Stimulated activated CD4-positive, alpha-beta T cell treated with anti-CD3 and anti-CD28 coated beads, Interleukin-12 subunit alpha, Interleukin-12 subunit beta, amount 100 ng/mL, for 48 hours (primary cell): ENCODE data around the gene CP.

Experiments used
- DNase-seq, 3 donors: peaks; one replicate each; pipeline ENCODE4 v3.0.0-alpha.2; 2020; ENCODE audit warnings: low read depth in 2 of 3, low spot score in 1 of 3

Gene CP

GRCh38 chr3:149186721-149187120 is 34.9 kb downstream of the CP start:
- DNase-seq = no peak

DNA sequence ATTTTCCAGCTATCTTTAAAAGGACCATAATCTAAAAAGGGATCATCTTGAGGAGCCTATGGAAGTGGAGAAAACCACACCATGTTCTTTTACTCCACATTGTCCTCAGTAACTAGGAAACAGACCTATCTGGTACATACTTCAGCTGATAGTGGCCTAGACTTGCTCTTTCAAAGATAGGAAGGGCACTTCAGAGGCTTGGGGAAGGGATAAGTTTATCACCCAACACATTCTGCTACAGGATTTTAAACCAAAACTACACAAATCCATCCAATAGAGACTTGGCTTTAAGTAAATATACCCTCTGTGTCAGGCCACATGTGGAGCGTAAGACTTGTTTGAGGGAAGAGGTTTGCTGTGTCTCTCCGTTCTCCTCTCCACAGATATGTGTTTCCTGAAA is 35.4 kb downstream of the CP start:
- DNase-seq = no peak

GRCh38 chr3:149181182-149181581 is 40.4 kb downstream of the CP start:
- DNase-seq = no peak

- no peak for DNase-seq
These were observed 41.5 kb downstream of the CP start for GRCh38 chr3:149180057-149180573.

DNA sequence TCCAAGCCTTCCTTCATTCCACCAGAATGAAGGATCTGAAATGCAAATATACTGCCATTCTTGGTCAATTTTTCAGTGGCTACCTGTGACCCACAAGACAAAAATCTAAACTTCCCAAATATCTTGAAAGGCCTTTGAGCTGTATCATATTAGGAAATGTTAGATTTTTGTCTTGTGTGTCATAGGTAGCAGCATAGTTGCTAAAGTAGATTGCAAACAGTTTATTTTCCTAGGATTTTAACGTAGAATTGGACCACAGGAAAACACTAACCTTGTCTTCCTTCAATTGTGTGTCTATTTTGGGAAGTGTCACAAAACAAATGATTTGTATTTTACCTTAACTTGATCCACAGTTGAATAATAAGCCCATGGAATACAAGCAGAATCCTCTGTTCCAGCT is 42.4 kb downstream of the CP start:
- no peak for DNase-seq

- DNase-seq = no peak
These were observed 44.5 kb downstream of the CP start for GRCh38 chr3:149177122-149177521.

- peak in 1 of 3 donors; percentile 1 for DNase-seq
These were observed 46.7 kb downstream of the CP start for GRCh38 chr3:149174901-149175300.

DNA sequence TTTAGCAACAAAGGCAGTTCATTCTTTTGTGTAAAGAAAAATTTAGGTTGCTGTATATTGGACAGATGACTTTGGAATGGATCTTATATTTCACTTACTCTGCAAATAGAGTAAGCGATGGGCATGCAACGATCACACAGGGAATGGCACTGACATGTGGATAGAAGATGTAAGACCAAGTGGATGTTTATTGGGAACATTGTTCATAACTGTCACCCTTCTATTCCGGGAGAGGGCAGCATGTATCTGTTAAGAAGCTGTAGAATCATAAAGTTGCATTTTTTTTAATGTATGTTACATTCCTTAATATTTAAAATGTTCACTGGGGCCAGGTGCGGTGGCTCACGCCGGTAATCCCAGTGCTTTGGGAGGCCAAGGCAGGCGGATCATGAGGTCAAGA is 51.0 kb downstream of the CP start:
- DNase-seq = no peak

DNA sequence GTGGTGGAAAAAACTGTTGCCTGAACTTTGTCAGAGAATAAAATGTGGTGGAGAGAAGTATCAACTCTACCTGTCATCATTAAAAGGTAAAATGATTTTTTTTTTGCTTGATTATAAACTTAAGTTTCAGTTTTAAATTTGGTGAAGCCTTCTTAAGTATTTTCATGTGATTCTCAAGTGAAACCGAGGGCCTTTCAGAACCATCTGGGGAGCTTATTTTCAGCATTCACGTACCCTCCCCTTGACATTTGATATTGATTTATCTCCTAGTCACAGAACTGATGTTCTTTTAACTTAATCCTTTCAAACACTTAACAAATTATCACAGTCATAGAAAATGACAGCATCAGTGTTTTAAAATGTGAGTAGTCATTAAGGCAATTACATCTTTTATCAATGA is 53.7 kb downstream of the CP start:
- no peak for DNase-seq

DNA sequence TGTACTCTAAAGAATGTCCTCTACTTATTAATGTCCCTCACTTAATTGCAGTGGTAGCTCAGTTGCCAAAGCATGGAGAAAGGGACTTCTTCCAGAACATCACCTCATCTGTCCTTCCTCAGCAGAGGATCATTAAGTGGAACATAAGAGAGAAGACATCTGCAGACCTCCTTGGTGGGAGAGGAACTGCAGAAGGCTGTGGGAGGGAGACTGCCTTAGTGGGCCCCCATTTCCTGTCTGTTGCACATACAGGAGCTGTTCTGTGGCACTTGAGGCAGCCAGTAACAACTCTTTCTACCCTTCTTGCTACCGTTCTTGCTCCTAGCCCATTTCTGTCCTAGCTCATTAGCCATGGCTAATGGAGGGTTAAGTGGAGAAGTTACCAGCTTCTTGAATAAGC is 58.6 kb downstream of the CP start:
- DNase-seq = no peak

DNA sequence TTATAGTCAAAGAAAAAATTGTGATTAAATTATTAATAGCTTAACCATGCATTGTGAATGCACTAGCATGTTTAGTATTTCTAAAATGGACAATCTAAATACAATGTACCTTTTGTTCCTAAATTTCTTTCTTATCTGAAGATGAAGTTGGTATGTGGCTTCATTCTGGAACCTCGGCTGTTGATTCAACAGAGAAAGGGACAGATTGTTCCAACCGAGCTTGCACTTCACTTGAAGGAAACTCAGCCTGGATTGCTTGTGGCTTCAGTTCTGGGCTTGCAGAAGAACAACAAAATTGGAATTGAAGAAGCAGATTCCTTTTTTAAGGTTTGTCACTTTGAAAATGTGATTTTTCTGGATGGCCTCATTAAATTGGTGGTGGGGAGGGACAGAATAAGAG is 59.6 kb downstream of the CP start:
- DNase-seq = no peak

GRCh38 chr3:149160754-149161300 is 60.8 kb downstream of the CP start:
- DNase-seq = no peak

GRCh38 chr3:149153402-149153801 is 68.2 kb downstream of the CP start:
- DNase-seq = no peak

DNA sequence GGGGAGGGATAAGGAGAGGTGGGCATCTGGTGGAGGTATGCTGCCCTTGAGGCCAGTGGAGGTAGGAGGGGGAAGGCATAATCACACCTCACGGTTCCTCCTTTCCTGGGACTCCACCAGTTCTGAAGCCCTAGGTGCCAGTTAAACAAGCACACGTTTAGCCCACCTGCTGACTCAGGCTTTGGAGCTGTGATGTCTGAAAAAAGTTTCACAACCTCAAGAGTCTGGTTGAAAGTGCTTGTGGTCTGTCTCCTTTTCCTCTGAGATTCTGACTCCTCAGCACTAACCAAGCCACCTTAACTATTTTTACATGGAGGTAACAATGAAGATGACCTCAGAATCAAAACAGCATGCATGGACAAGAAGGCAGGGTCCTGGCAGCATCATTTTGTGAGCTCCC is 69.2 kb downstream of the CP start:
- no peak for DNase-seq

DNA sequence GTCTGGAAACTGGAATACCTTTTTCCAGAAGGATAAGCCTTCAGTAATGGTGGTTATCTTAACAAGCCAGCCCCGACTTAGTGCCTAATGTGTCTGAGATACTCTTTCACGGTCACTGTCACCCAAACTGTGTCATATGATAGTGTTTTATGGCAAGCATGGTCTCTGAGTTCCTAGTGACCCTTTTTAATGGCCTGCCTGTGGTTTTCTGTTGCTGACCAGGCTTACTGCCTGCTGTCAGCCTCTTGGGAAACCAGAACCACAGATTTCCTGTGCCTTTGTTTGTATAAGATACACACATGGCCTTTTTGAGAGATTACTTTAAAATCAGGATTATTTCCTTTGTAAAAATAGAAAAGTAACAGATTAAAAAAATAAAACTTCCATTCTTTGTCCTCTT is 69.8 kb downstream of the CP start:
- DNase-seq = no peak

GRCh38 chr3:149150436-149150835 is 71.2 kb downstream of the CP start:
- no peak for DNase-seq

GRCh38 chr3:149145974-149146373 is 75.7 kb downstream of the CP start:
- DNase-seq = no peak

- DNase-seq = no peak
These were observed 76.3 kb downstream of the CP start for GRCh38 chr3:149145356-149145755.

- DNase-seq = no peak
These were observed 78.9 kb downstream of the CP start for GRCh38 chr3:149142682-149143081.

DNA sequence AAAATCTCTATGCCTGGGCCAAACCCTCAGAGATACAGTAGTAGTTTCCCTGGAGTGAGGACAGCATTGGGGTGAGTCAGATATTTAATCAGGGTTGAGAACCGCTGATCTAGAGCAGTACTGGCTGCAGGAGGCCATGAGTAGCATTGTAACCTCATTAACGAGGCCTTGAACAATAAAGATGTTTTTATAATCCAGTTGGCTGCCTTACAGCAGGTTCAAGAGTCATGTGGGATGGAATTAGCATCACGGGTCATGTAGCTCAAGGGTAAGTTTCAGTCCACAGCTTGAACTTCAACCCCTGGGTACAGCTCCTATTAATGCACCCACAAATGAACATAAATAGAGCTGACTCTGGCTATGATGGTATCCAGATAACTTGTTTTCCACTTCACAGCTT is 87.1 kb downstream of the CP start:
- DNase-seq = no peak

- DNase-seq = no peak
These were observed 90.0 kb downstream of the CP start for GRCh38 chr3:149131589-149131988.

GRCh38 chr3:149129326-149130205 is 92.1 kb downstream of the CP start, which contains the start of gene HPS3:
Gene HPS3 (plus strand): TSS chr3:149129638. CDS start chr3:149129724, 86 bp downstream.
- peak; percentile 59 to 79 (median 60) for DNase-seq

GRCh38 chr3:149128821-149129220 is 92.8 kb downstream of the CP start:
- DNase-seq = no peak
